SK-N-SH (cell line): ENCODE data around the gene SEL1L2. TPM values are rescaled to one million over a fixed set of nuclear protein-coding genes. Genes with fewer than 3 reads are reported as not detected.

ENCODE experiments used
- CTCF ChIA-PET: fragments of 300-600, 350-600 bp; formaldehyde crosslinking; extraction: SDS; loops from one replicate; lab custom pipeline; 2021; lab: Yijun Ruan, JAX
- POLR2A ChIA-PET: fragments of 350-600 bp; sonication (Branson Sonifier 250); formaldehyde crosslinking; extraction: SDS; loops from one replicate; lab custom pipeline; 2020; ENCODE audit warnings: antibody characterized with exemption, inconsistent platforms; lab: Yijun Ruan, JAX
- DNase-seq: peaks from one replicate; pipeline ENCODE4 v3.0.0; 2012
- H2AFZ ChIP-seq: fragments of 200-600 bp; sonication (generic); 2 replicates; pipeline ENCODE4 v1.8.1; 2016; ENCODE audit warnings: antibody characterized with exemption, mild to moderate bottlenecking, low read depth
- H3F3A ChIP-seq: fragments of 200-600 bp; sonication (generic); replicated peaks from 2 replicates; pipeline ENCODE3; 2016; ENCODE audit warnings: antibody characterized with exemption, mild to moderate bottlenecking; ENCODE audit not compliant: insufficient read depth
- H3K27ac ChIP-seq, 2 experiments: fragments of 200-500 bp in 1 of 2; fragments of 200-600 bp in 1 of 2; sonication (Bioruptor generic) in 1 of 2; sonication (generic), shearing (Covaris generic) in 1 of 2; 2 replicates each; pipeline versions ENCODE4 v1.5.1 to v1.6.1; 2014 to 2016; ENCODE audit warnings: low read depth in 2 of 2, inconsistent platforms in 1 of 2, low read length in 1 of 2, mild to moderate bottlenecking in 1 of 2, mixed read lengths in 1 of 2
- H3K27me3 ChIP-seq: fragments of 200-600 bp; sonication (generic), shearing (Covaris generic); 2 replicates; pipeline ENCODE4 v1.6.1; 2016; ENCODE audit warnings: mixed run types; ENCODE audit not compliant: insufficient read depth
- H3K36me3 ChIP-seq, 2 experiments: fragments of 200-500 bp in 1 of 2; fragments of 200-600 bp in 1 of 2; sonication (Bioruptor generic) in 1 of 2; sonication (generic) in 1 of 2; replicated peaks in 1 of 2; 2 replicates each; pipeline versions ENCODE3 to v1.5.1; 2014 to 2016; ENCODE audit warnings: low read length in 1 of 2, mild to moderate bottlenecking in 1 of 2; ENCODE audit not compliant: insufficient read depth in 2 of 2, control insufficient read depth in 1 of 2
- H3K4me1 ChIP-seq, 2 experiments: fragments of 200-500 bp in 1 of 2; fragments of 200-600 bp in 1 of 2; sonication (Bioruptor generic) in 1 of 2; sonication (generic), shearing (Covaris generic) in 1 of 2; 2 replicates each; pipeline versions ENCODE4 v1.5.1 to v1.6.1; 2014 to 2016; ENCODE audit warnings: low read depth in 1 of 2, low read length in 1 of 2, mixed run types in 1 of 2; ENCODE audit not compliant: insufficient read depth in 2 of 2, control insufficient read depth in 1 of 2
- H3K4me2 ChIP-seq: fragments of 200-600 bp; sonication (generic), shearing (Covaris generic); 2 replicates; pipeline ENCODE4 v1.6.1; 2017; ENCODE audit warnings: mixed run types
- H3K4me3 ChIP-seq, 2 experiments: fragments of 200-500 bp in 1 of 2; fragments of 200-600 bp in 1 of 2; sonication (Bioruptor generic) in 1 of 2; sonication (generic), shearing (Covaris generic) in 1 of 2; 2 replicates each; pipeline versions ENCODE4 v1.5.1 to v1.8.1; 2014 to 2016; ENCODE audit warnings: low read depth in 2 of 2, inconsistent platforms in 1 of 2, low read length in 1 of 2, mild to moderate bottlenecking in 1 of 2, mixed read lengths in 1 of 2, moderate library complexity in 1 of 2
- H3K79me2 ChIP-seq: fragments of 200-600 bp; sonication (generic); 2 replicates; pipeline ENCODE4 v1.8.1; 2017; ENCODE audit warnings: mild to moderate bottlenecking; ENCODE audit not compliant: insufficient read depth
- H3K9ac ChIP-seq: fragments of 200-600 bp; sonication (generic); 2 replicates; pipeline ENCODE4 v1.6.1; 2017; ENCODE audit warnings: mixed run types
- H3K9me2 ChIP-seq: fragments of 200-600 bp; sonication (generic); 2 replicates; pipeline ENCODE4 v1.6.1; 2017; ENCODE audit warnings: mixed run types
- H3K9me3 ChIP-seq: fragments of 200-600 bp; sonication (generic); 2 replicates; pipeline ENCODE4 v1.6.1; 2017; ENCODE audit warnings: mixed run types, mild to moderate bottlenecking, moderate library complexity
- H4K20me1 ChIP-seq: fragments of 200-600 bp; sonication (generic); 2 replicates; pipeline ENCODE4 v1.6.1; 2017; ENCODE audit warnings: mild to moderate bottlenecking, mixed run types; ENCODE audit not compliant: insufficient read depth
- CHD2 ChIP-seq: fragments of 150-350 bp; IDR thresholded peaks from 2 replicates; pipeline ENCODE4 v1.6.1; 2018; ENCODE audit warnings: low read length; ENCODE audit not compliant: partially characterized antibody
- EP300 ChIP-seq, 2 experiments: IDR thresholded peaks; 2 replicates each; pipeline versions ENCODE4 v1.4.0 to v1.6.1; 2012; ENCODE audit warnings: borderline replicate concordance in 1 of 2, low read depth in 1 of 2, low read length in 1 of 2
- FOSL2 ChIP-seq: IDR thresholded peaks from 2 replicates; pipeline ENCODE4 v1.4.0; 2012; ENCODE audit warnings: low read depth, mild to moderate bottlenecking, moderate library complexity, borderline replicate concordance
- FOXM1 ChIP-seq: IDR thresholded peaks from 2 replicates; pipeline ENCODE4 v1.4.0; 2012; ENCODE audit warnings: low read depth, mild to moderate bottlenecking
- GABPA ChIP-seq: IDR thresholded peaks from 2 replicates; pipeline ENCODE4 v1.4.0; 2012; ENCODE audit warnings: low read depth, mild to moderate bottlenecking
- MEF2A ChIP-seq: IDR thresholded peaks from 2 replicates; pipeline ENCODE4 v1.4.0; 2012; ENCODE audit warnings: low read depth, borderline replicate concordance
- NFIC ChIP-seq: IDR thresholded peaks from 2 replicates; pipeline ENCODE4 v1.4.0; 2012; ENCODE audit warnings: borderline replicate concordance
- NRF1 ChIP-seq: IDR thresholded peaks from 2 replicates; pipeline ENCODE4 v1.6.1; 2012; ENCODE audit warnings: low read depth, mild to moderate bottlenecking, low read length
- POLR2AphosphoS5 ChIP-seq: IDR thresholded peaks from 2 replicates; pipeline ENCODE4 v1.6.1; 2012; ENCODE audit warnings: low read depth, low read length
- RAD21 ChIP-seq: IDR thresholded peaks from 2 replicates; pipeline ENCODE4 v1.6.1; 2012; ENCODE audit warnings: mild to moderate bottlenecking, low read length
- SMC3 ChIP-seq: IDR thresholded peaks from 2 replicates; pipeline ENCODE4 v1.6.1; 2012; ENCODE audit warnings: low read depth, low read length, improper control_type of control experiment
- TCF12 ChIP-seq: IDR thresholded peaks from 2 replicates; pipeline ENCODE4 v1.4.0; 2012
- TEAD4 ChIP-seq: IDR thresholded peaks from 2 replicates; pipeline ENCODE4 v1.4.0; 2012; ENCODE audit warnings: mild to moderate bottlenecking, borderline replicate concordance; ENCODE audit not compliant: insufficient read depth
- YY1 ChIP-seq: IDR thresholded peaks from 2 replicates; pipeline ENCODE4 v1.4.0; 2012; ENCODE audit warnings: low read depth, mild to moderate bottlenecking
- WGBS: methylation state at CpG from one replicate; pipeline ENCODE4 v1.1.6; 2017; ENCODE audit warnings: low lambda C conversion rate; 5-methylcytosine and 5-hydroxymethylcytosine counted together
- polyA plus RNA-seq, 3 experiments: library from polyadenylated mRNA; depleted of rRNA; stranded (reverse); fragments of >200 nt; gene quantifications; 2 replicates each; pipeline ENCODE4 v1.2.3, GENCODE V29; 2012
- TF ChIP-seq, protein P1 (sequence below): IDR thresholded peaks from 2 replicates; pipeline ENCODE4 v1.4.0; 2012; ENCODE audit warnings: low read depth, borderline replicate concordance
- TF ChIP-seq, protein P2 (sequence below): fragments of 200-600 bp; sonication (generic); IDR thresholded peaks from 2 replicates; pipeline ENCODE4 v1.6.1; 2017; ENCODE audit warnings: antibody characterized with exemption, mild to moderate bottlenecking, moderate library complexity
- TF ChIP-seq, protein P3 (sequence below): fragments of 150-350 bp; IDR thresholded peaks from 2 replicates; pipeline ENCODE4 v1.6.1; 2016; ENCODE audit warnings: mild to moderate bottlenecking, low read depth, low read length
- TF ChIP-seq, protein P4 (sequence below): IDR thresholded peaks from 2 replicates; pipeline ENCODE4 v1.4.0; 2012; ENCODE audit warnings: low read depth, borderline replicate concordance
- TF ChIP-seq, protein P5 (sequence below): IDR thresholded peaks from 2 replicates; pipeline ENCODE4 v1.6.1; 2012; ENCODE audit warnings: mild to moderate bottlenecking, low read depth, low read length, moderate library complexity

SEL1L2 gene
- polyA plus RNA-seq, 1 of the 3 experiments (the other 2 are of a cell fraction): not detected

DNA sequence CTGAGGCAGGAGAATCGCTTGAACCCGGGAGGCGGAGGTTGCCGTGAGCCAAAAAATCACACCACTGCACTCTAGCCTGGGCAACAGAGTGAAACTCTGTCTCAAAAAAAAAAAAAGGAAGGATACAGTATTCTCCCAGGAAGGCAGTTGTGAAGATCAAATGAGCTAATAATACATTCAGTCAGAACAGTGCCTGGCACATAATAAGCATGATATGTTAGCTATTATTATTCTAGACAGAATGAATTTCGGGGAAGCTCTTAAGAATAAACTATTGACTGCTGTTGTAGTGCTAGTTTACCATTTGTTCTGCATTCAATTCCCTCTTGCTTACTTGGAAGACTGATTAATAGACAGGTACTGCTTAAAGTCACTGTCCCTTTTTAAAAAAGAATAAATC is 164.9 kb downstream of the SEL1L2 start:
- TF ChIP-seq SMC3 (no peak), POLR2AphosphoS5 (no peak), CHD2 (no peak), NFIC (no peak), RAD21 (no peak), YY1 (no peak), GABPA (no peak), NRF1 (no peak), FOXM1 (no peak), TEAD4 (no peak), FOSL2 (no peak), TCF12 (no peak), EP300 (IDR thresholded peaks at IDR 0.05; ENCODE audit: borderline replicate concordance in 1 of 2, low read depth in 1 of 2, low read length in 1 of 2) (no peak), MEF2A (no peak)
- TF ChIP-seq, protein P1, sequence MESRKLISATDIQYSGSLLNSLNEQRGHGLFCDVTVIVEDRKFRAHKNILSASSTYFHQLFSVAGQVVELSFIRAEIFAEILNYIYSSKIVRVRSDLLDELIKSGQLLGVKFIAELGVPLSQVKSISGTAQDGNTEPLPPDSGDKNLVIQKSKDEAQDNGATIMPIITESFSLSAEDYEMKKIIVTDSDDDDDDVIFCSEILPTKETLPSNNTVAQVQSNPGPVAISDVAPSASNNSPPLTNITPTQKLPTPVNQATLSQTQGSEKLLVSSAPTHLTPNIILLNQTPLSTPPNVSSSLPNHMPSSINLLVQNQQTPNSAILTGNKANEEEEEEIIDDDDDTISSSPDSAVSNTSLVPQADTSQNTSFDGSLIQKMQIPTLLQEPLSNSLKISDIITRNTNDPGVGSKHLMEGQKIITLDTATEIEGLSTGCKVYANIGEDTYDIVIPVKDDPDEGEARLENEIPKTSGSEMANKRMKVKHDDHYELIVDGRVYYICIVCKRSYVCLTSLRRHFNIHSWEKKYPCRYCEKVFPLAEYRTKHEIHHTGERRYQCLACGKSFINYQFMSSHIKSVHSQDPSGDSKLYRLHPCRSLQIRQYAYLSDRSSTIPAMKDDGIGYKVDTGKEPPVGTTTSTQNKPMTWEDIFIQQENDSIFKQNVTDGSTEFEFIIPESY: no peak
- TF ChIP-seq, protein P2, sequence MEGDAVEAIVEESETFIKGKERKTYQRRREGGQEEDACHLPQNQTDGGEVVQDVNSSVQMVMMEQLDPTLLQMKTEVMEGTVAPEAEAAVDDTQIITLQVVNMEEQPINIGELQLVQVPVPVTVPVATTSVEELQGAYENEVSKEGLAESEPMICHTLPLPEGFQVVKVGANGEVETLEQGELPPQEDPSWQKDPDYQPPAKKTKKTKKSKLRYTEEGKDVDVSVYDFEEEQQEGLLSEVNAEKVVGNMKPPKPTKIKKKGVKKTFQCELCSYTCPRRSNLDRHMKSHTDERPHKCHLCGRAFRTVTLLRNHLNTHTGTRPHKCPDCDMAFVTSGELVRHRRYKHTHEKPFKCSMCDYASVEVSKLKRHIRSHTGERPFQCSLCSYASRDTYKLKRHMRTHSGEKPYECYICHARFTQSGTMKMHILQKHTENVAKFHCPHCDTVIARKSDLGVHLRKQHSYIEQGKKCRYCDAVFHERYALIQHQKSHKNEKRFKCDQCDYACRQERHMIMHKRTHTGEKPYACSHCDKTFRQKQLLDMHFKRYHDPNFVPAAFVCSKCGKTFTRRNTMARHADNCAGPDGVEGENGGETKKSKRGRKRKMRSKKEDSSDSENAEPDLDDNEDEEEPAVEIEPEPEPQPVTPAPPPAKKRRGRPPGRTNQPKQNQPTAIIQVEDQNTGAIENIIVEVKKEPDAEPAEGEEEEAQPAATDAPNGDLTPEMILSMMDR: no peak
- TF ChIP-seq, protein P3, sequence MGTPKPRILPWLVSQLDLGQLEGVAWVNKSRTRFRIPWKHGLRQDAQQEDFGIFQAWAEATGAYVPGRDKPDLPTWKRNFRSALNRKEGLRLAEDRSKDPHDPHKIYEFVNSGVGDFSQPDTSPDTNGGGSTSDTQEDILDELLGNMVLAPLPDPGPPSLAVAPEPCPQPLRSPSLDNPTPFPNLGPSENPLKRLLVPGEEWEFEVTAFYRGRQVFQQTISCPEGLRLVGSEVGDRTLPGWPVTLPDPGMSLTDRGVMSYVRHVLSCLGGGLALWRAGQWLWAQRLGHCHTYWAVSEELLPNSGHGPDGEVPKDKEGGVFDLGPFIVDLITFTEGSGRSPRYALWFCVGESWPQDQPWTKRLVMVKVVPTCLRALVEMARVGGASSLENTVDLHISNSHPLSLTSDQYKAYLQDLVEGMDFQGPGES: no peak
- TF ChIP-seq, protein P4, sequence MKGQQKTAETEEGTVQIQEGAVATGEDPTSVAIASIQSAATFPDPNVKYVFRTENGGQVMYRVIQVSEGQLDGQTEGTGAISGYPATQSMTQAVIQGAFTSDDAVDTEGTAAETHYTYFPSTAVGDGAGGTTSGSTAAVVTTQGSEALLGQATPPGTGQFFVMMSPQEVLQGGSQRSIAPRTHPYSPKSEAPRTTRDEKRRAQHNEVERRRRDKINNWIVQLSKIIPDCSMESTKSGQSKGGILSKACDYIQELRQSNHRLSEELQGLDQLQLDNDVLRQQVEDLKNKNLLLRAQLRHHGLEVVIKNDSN: no peak
- TF ChIP-seq, protein P5, sequence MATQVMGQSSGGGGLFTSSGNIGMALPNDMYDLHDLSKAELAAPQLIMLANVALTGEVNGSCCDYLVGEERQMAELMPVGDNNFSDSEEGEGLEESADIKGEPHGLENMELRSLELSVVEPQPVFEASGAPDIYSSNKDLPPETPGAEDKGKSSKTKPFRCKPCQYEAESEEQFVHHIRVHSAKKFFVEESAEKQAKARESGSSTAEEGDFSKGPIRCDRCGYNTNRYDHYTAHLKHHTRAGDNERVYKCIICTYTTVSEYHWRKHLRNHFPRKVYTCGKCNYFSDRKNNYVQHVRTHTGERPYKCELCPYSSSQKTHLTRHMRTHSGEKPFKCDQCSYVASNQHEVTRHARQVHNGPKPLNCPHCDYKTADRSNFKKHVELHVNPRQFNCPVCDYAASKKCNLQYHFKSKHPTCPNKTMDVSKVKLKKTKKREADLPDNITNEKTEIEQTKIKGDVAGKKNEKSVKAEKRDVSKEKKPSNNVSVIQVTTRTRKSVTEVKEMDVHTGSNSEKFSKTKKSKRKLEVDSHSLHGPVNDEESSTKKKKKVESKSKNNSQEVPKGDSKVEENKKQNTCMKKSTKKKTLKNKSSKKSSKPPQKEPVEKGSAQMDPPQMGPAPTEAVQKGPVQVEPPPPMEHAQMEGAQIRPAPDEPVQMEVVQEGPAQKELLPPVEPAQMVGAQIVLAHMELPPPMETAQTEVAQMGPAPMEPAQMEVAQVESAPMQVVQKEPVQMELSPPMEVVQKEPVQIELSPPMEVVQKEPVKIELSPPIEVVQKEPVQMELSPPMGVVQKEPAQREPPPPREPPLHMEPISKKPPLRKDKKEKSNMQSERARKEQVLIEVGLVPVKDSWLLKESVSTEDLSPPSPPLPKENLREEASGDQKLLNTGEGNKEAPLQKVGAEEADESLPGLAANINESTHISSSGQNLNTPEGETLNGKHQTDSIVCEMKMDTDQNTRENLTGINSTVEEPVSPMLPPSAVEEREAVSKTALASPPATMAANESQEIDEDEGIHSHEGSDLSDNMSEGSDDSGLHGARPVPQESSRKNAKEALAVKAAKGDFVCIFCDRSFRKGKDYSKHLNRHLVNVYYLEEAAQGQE: no peak

More for the DNA sequence above, 164.9 kb downstream of the SEL1L2 start:
- no peak overlapping the region for H3K27ac ChIP-seq
- H3K27me3 ChIP-seq: no peaks in the 10 kb centered on the region
- no peak overlapping the region for H2AFZ ChIP-seq
- WGBS: 60% methylated on average over 4 of the region's 5 CpGs
- POLR2A ChIA-PET: no interaction called here
- no peaks in the 10 kb centered on the region for H3F3A ChIP-seq
- CTCF ChIA-PET: interaction anchor here (2.1 kb wide), 1 partner anchor 229 kb away, joined by 11 read pairs; no protein-coding TSS in a partner anchor
- H3K9ac ChIP-seq: no peak overlapping the region
- no peaks in the 10 kb centered on the region for H3K4me1 ChIP-seq
- no peaks in the 10 kb centered on the region for H3K9me3 ChIP-seq
- no peak overlapping the region for H3K4me2 ChIP-seq
- H3K79me2 ChIP-seq: no peaks in the 10 kb centered on the region
- H3K4me3 ChIP-seq: no peak overlapping the region
- no peaks in the 10 kb centered on the region for H3K9me2 ChIP-seq
- DNase-seq: no peak
- no peaks in the 10 kb centered on the region for H3K36me3 ChIP-seq
- H4K20me1 ChIP-seq: no peaks in the 10 kb centered on the region
